Heart left ventricle (tissue), 16 donors: Measurements from ENCODE around the gene ROR1. TPM values are rescaled to one million over a fixed set of nuclear protein-coding genes. Genes with fewer than 3 reads are reported as not detected.

Experiments used
- ATAC-seq, 4 donors: fragments of 200-7000 bp; cut with Tn5 transposase; one replicate each; pipeline ENCODE4 v1.9.1; 2020 to 2022; ENCODE audit warnings: moderate library complexity in 4 of 4, mild to moderate bottlenecking in 3 of 4, moderate number of reproducible peaks in 1 of 4
- DNase-seq, 5 donors: peaks; one replicate each; pipeline ENCODE4 v3.0.0-alpha.2; 2020
- H3K27ac ChIP-seq, 12 donors: fragments of 200-600 bp; sonication (generic) in 4 of 12; one replicate each; pipeline versions ENCODE4 v1.5.0 to v1.8.0; 2016 to 2022; ENCODE audit warnings: mild to moderate bottlenecking in 2 of 12
- H3K27me3 ChIP-seq, 9 donors: fragments of 200-600 bp; sonication (generic) in 2 of 9; one replicate each; pipeline versions ENCODE4 v1.5.1 to v1.8.0; 2016 to 2022; ENCODE audit warnings: mild to moderate bottlenecking in 3 of 9
- H3K36me3 ChIP-seq, 9 donors: fragments of 200-600 bp; sonication (generic) in 2 of 9; one replicate each; pipeline versions ENCODE4 v1.5.0 to v1.8.0; 2018 to 2022; ENCODE audit warnings: mild to moderate bottlenecking in 2 of 9
- H3K4me1 ChIP-seq, 12 donors: fragments of 200-600 bp; sonication (generic) in 4 of 12; one replicate each; pipeline versions ENCODE4 v1.5.0 to v1.8.0; 2016 to 2022; ENCODE audit warnings: mild to moderate bottlenecking in 3 of 12
- H3K4me3 ChIP-seq, 12 donors: fragments of 200-600 bp; sonication (generic) in 4 of 12; one replicate each; pipeline versions ENCODE4 v1.5.0 to v1.8.0; 2017 to 2022; ENCODE audit warnings: mild to moderate bottlenecking in 9 of 12, moderate library complexity in 4 of 12
- H3K9me3 ChIP-seq, 12 donors: fragments of 200-600 bp; sonication (generic) in 4 of 12; one replicate each; pipeline versions ENCODE4 v1.5.0 to v1.8.0; 2016 to 2022; ENCODE audit warnings: mild to moderate bottlenecking in 1 of 12
- CTCF ChIP-seq, 12 donors: fragments of 200-600 bp; sonication (generic) in 4 of 12; IDR thresholded peaks; one replicate each; pipeline versions ENCODE4 v1.5.0 to v1.8.0; 2018 to 2022; ENCODE audit warnings: antibody characterized with exemption in 12 of 12, mild to moderate bottlenecking in 5 of 12
- POLR2A ChIP-seq, 2 donors: fragments of 450-650 bp; IDR thresholded peaks; one replicate each; pipeline ENCODE4 v1.6.1; 2017; ENCODE audit warnings: antibody characterized with exemption in 2 of 2, mild to moderate bottlenecking in 2 of 2, moderate library complexity in 2 of 2
- WGBS, 4 donors: extraction: QIAGEN DNeasy Blood & Tissue Kit in 2 of 4; methylation state at CpG; one replicate each; pipeline versions ENCODE4 v1.1.5 to v1.1.7; 2013 to 2018; 5-methylcytosine and 5-hydroxymethylcytosine counted together
- intact Hi-C, 10 donors: fragments of 100-400 bp; cut with DNase I; formaldehyde crosslinking; loops; one replicate each; pipeline versions ENCODE4 v1.11.1 to v1.14.2; 2022
- polyA plus RNA-seq, 2 donors: library from polyadenylated mRNA; stranded (reverse); fragments of 200-250 nt; gene quantifications; one replicate each; pipeline ENCODE4 v1.2.3, GENCODE V29; 2013
- total RNA-seq, 9 donors: library from RNA; depleted of rRNA in 2 of 9; stranded (reverse); fragments of >200 nt in 2 of 9; fragmentation: NEBNext Ultra II Directional in 3 of 9; extraction: Animal tissue kit (Norgen Biotek cat#: 25700) in 3 of 9; gene quantifications; one replicate each; pipeline versions ENCODE4 v1.1.0 to v1.2.4, GENCODE V29; 2016 to 2023
- donor health status: ischemic (EF 13 %, LVEDD 7.1; RV severe dilation, severe dysfunction).
- donor health status: healthy with polysubstance abuse.
- donor health status: DM: no; HTN: yes; CAD: no.
- donor health status: DM: no; HTN: no; CAD: no.
- donor health status: ischemic (EF 25% LVEDD 6.9; RV normal size, moderate dysfunction).
- donor health status: ischemic (EF 25% LVEDD 5.7; RV mildly dilated, moderate dysfunction).
- donor health status: healthy.
- donor health status: DM: yes; HTN: yes; CAD: no.
- donor health status: ischemic (EF 35%, LVEDD 5.7; RV mildly dilated, moderate dysfunction).
- donor health status: nonischemic (EF 11% LVEDD 7.7; RV severe dilation, severe dysfunction).
- donor health status: DM: yes; HTN: yes; CAD: no.
- donor health status: PGD.
- donor health status: ischemic (EF 29% LVEDD 5.4; RV normal size, mild dysfunction).
- donor health status: nonischemic (EF 23%, LVEDD 6.1; RV moderate dilation, normal function).

The ROR1 gene
- total and polyA plus RNA-seq, 11 donors = 4.1 to 35.3 (median 19.3) TPM

DNA sequence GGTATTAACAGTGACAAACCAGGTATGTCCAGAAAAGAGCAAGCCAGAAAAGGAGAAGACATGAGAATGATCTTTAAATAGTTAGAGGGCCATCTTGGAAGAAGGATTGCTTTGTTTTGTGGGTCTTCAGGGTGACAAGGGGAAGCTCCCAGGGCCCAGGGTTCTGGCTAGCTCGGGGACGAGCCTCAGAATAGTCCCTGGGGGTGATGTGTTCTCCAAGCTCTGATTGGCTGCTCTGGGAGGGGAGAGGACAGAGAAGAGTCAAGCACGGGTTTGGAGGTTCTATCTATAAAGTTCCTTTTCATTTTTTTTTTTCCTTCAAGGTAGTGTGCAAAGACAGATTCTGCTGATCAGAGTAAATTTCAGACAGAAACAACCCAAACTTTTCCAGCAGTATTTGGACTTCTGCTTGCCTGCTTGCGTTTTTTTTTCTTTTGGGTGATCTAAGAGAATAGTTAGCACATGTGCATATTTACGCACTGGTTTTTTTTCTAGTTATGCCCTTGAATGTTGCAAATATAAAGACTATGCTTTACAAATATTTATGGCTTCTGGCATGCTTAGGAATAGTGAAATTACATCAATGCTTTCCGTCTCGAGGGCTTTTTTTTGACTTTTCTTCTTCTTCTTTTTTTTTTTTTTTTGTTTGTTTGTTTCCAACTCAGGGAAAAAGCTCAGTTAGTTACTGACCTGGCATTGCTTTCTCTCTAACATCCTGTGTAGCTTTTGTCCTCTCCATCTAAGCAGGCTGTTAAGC is 59.7 kb downstream of the ROR1 start:
- Histone ChIP-seq H3K27ac (no peak overlapping the region), H3K4me1 (peaks cover 0 to 62% (median 18%) of the 10 kb centered on the region in 12 donors), H3K4me3 (no peak overlapping the region), H3K36me3 (no peaks in the 10 kb centered on the region), H3K9me3 (no peaks in the 10 kb centered on the region), H3K27me3 (no peaks in the 10 kb centered on the region)
- WGBS, 4 donors = 46 to 70% (median 52%) methylated on average over 7 of the region's 7 CpGs
- intact Hi-C loops = no loop called here
- no peak for ATAC-seq
- DNase-seq = no peak
- no peak for TF ChIP-seq CTCF (IDR thresholded peaks at IDR 0.05)
- TF ChIP-seq POLR2A (IDR thresholded peaks at IDR 0.05) = no peak

- Histone ChIP-seq H3K4me3 (no peak overlapping the region), H3K9me3 (no peaks in the 10 kb centered on the region), H3K36me3 (no peaks in the 10 kb centered on the region), H3K27ac (no peak overlapping the region), H3K4me1 (peaks cover 0 to 52% (median 8%) of the 10 kb centered on the region in 12 donors), H3K27me3 (no peaks in the 10 kb centered on the region)
- no peak for ATAC-seq
- WGBS, 4 donors = 58 to 91% (median 65%) methylated on average over 1 of the region's 1 CpG
- no peak for DNase-seq
- intact Hi-C loops = no loop called here
- TF ChIP-seq CTCF (IDR thresholded peaks at IDR 0.05) = no peak
- TF ChIP-seq POLR2A (IDR thresholded peaks at IDR 0.05) = no peak
Measured at GRCh38 chr1:63835128-63835527, 61.3 kb downstream of the ROR1 start.

DNA sequence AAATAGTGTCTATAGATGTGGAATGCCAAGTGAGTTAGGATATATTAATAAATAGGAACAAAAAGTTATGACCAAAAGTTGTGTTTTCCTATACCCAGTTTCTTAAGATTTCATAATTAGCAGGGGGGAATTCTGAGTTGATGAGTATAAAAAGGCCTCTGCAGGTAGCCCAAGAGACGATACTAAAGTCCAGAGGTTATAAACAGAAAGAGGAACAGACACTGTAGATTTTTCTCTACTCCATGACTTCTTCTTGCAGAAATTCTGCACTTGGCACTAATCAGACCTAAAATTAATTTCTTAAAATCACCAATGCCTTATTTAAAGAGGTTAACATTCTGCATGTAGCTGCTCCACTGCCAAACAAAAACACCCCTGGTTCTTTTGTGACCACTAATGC is 62.6 kb downstream of the ROR1 start:
- intact Hi-C loops = no loop called here
- Histone ChIP-seq H3K4me1 (peaks cover 0 to 49% (median 6%) of the 10 kb centered on the region in 12 donors), H3K27me3 (no peaks in the 10 kb centered on the region), H3K36me3 (no peaks in the 10 kb centered on the region), H3K27ac (no peak overlapping the region), H3K4me3 (no peak overlapping the region), H3K9me3 (no peaks in the 10 kb centered on the region)
- no peak for ATAC-seq
- DNase-seq = no peak
- TF ChIP-seq POLR2A (IDR thresholded peaks at IDR 0.05) (no peak), CTCF (IDR thresholded peaks at IDR 0.05) (no peak)
- 85 to 98% (median 90%) methylated on average over 1 of the region's 1 CpG for WGBS, 4 donors

GRCh38 chr1:63836830-63837229 is 63.0 kb downstream of the ROR1 start:
- Histone ChIP-seq H3K36me3 (no peaks in the 10 kb centered on the region), H3K27me3 (no peaks in the 10 kb centered on the region), H3K9me3 (no peaks in the 10 kb centered on the region), H3K27ac (no peak overlapping the region), H3K4me1 (peaks cover 0 to 45% (median 5%) of the 10 kb centered on the region in 12 donors), H3K4me3 (no peak overlapping the region)
- ATAC-seq (no peak), DNase-seq (no peak)
- intact Hi-C loops = no loop called here
- TF ChIP-seq POLR2A (IDR thresholded peaks at IDR 0.05) (no peak), CTCF (IDR thresholded peaks at IDR 0.05) (no peak)
- WGBS, 4 donors = 74 to 77% (median 76%) methylated on average over 5 of the region's 5 CpGs
